ENCODE results near the gene TAB2.

DNA sequence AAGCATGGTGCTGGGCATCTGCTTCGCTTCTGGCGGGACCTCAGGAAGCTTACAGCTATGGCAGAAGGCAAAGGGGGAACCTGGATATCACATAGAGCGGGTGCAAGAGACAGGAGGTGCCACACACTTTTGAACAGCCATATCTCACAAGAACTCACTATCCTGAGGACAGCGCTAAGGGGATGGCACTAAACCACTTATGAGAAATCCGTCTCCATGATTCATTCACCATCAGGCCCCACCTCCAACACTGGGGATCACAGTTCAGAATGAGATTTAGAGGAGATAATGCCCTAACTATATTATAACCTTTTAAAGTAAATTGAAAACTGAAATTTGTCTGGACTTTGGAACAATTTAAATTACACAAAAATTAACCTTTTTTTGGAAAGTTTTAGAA is 44.8 kb downstream of the TAB2 start:
- TF ChIP-seq SIN3A (IDR thresholded peaks at IDR 0.05; ENCODE audit: borderline replicate concordance, insufficient read depth, low read length) (no peak), POLR2AphosphoS5 (IDR thresholded peaks at IDR 0.05; ENCODE audit: low read depth, low read length) (no peak), TAF1 (IDR thresholded peaks at IDR 0.05; ENCODE audit: borderline replicate concordance, insufficient read depth, low read length) (no peak)
- TF ChIP-seq, protein P1, sequence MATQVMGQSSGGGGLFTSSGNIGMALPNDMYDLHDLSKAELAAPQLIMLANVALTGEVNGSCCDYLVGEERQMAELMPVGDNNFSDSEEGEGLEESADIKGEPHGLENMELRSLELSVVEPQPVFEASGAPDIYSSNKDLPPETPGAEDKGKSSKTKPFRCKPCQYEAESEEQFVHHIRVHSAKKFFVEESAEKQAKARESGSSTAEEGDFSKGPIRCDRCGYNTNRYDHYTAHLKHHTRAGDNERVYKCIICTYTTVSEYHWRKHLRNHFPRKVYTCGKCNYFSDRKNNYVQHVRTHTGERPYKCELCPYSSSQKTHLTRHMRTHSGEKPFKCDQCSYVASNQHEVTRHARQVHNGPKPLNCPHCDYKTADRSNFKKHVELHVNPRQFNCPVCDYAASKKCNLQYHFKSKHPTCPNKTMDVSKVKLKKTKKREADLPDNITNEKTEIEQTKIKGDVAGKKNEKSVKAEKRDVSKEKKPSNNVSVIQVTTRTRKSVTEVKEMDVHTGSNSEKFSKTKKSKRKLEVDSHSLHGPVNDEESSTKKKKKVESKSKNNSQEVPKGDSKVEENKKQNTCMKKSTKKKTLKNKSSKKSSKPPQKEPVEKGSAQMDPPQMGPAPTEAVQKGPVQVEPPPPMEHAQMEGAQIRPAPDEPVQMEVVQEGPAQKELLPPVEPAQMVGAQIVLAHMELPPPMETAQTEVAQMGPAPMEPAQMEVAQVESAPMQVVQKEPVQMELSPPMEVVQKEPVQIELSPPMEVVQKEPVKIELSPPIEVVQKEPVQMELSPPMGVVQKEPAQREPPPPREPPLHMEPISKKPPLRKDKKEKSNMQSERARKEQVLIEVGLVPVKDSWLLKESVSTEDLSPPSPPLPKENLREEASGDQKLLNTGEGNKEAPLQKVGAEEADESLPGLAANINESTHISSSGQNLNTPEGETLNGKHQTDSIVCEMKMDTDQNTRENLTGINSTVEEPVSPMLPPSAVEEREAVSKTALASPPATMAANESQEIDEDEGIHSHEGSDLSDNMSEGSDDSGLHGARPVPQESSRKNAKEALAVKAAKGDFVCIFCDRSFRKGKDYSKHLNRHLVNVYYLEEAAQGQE (IDR thresholded peaks at IDR 0.05; ENCODE audit: insufficient read depth in 1 of 2, low read depth in 2 of 2, low read length in 2 of 2): no peak
